A549 (cell line): Measurements from ENCODE around the gene CYB561D1. TPM values are rescaled to one million over a fixed set of nuclear protein-coding genes. Genes with fewer than 3 reads are reported as not detected.

Source experiments
- ATAC-seq, 2 experiments: fragments of 200-7000 bp in 1 of 2; fragments of >200 bp in 1 of 2; cut with Nextera tagmentation in 1 of 2; cut with Tn5 transposase in 1 of 2; 3 replicates each; pipeline versions ENCODE4 v1.8.0 to v1.9.1; 2018 to 2020; ENCODE audit warnings: mild to moderate bottlenecking in 1 of 2, moderate library complexity in 1 of 2
- CTCF ChIA-PET: fragments of 300-600 bp; sonication (Branson Sonifier 250); formaldehyde crosslinking; extraction: SDS; loops from one replicate; lab custom pipeline; 2021; ENCODE audit warnings: antibody characterized with exemption, inconsistent platforms; lab: Yijun Ruan, JAX
- POLR2A ChIA-PET: fragments of 350-600 bp; formaldehyde crosslinking; extraction: SDS; loops from one replicate; lab custom pipeline; 2021; ENCODE audit warnings: antibody characterized with exemption, inconsistent platforms; lab: Yijun Ruan, JAX
- DNase-seq, 2 experiments: peaks; one replicate each; pipeline versions ENCODE4 v3.0.0 to v3.0.0-alpha.2; 2011 to 2016; ENCODE audit warnings: low read depth in 1 of 2, low spot score in 1 of 2
- FAIRE-seq: peaks from 2 replicates; lab custom pipeline; 2011; peaks lifted over from hg19 to GRCh38; lab: Jason Lieb, UNC
- H3K27ac ChIP-seq, 2 experiments: fragments of >200 bp; sonication (Bioruptor Twin); formaldehyde crosslinking; 3 replicates each; pipeline ENCODE4 v1.5.1; 2016 to 2017
- H3K4me1 ChIP-seq: fragments of >200 bp; sonication (Bioruptor Twin); formaldehyde crosslinking; 3 replicates; pipeline ENCODE4 v1.6.1; 2016
- H3K4me2 ChIP-seq: fragments of >200 bp; sonication (Bioruptor Twin); formaldehyde crosslinking; 3 replicates; pipeline ENCODE4 v1.6.1; 2016
- H3K4me3 ChIP-seq: fragments of >200 bp; sonication (Bioruptor Twin); formaldehyde crosslinking; 3 replicates; pipeline ENCODE4 v1.5.1; 2016
- H3K9me3 ChIP-seq: fragments of >200 bp; sonication (Bioruptor Twin); formaldehyde crosslinking; 3 replicates; pipeline ENCODE4 v1.6.1; 2016
- ATOH8 ChIP-seq: fragments of 250-450 bp; sonication (Bioruptor Pico); IDR thresholded peaks from 2 replicates; pipeline ENCODE4 v1.5.0; 2020; ENCODE audit warnings: low read depth, mild to moderate bottlenecking, moderate library complexity
- EHF ChIP-seq: fragments of 250-450 bp; sonication (Bioruptor Pico); IDR thresholded peaks from 2 replicates; pipeline ENCODE4 v1.5.0; 2020; ENCODE audit warnings: mild to moderate bottlenecking
- HDAC2 ChIP-seq: fragments of 200-600 bp; sonication (generic); IDR thresholded peaks from 2 replicates; pipeline ENCODE4 v1.6.1; 2016
- HOXB13 ChIP-seq: fragments of 250-450 bp; sonication (Bioruptor Pico); IDR thresholded peaks from 2 replicates; pipeline ENCODE4 v1.5.0; 2020; ENCODE audit warnings: low read depth, mild to moderate bottlenecking, moderate library complexity
- HOXB5 ChIP-seq: fragments of 250-450 bp; sonication (Bioruptor Pico); IDR thresholded peaks from 2 replicates; pipeline ENCODE4 v1.5.0; 2020; ENCODE audit warnings: mild to moderate bottlenecking, moderate library complexity
- JUNB ChIP-seq: fragments of >200 bp; sonication (Bioruptor Twin); formaldehyde crosslinking; IDR thresholded peaks from 2 replicates; pipeline ENCODE4 v1.6.1; 2016
- RAD21 ChIP-seq, 2 experiments: fragments of >200 bp in 1 of 2; sonication (Bioruptor Twin) in 1 of 2; formaldehyde crosslinking in 1 of 2; IDR thresholded peaks in 1 of 2; conservative IDR thresholded peaks in 1 of 2; 2 replicates in 1 of 2; 3 replicates in 1 of 2; pipeline ENCODE4 v1.6.1; 2012 to 2018; ENCODE audit warnings: inconsistent platforms in 1 of 2
- RCOR1 ChIP-seq: fragments of 150-350 bp; IDR thresholded peaks from 2 replicates; pipeline ENCODE4 v1.6.1; 2014; ENCODE audit warnings: antibody characterized with exemption, low read length, low read depth
- SMC3 ChIP-seq: fragments of >200 bp; sonication (Bioruptor Twin); formaldehyde crosslinking; IDR thresholded peaks from 3 replicates; pipeline ENCODE4 v1.6.1; 2018; ENCODE audit warnings: inconsistent platforms
- TFCP2L1 ChIP-seq: fragments of 250-450 bp; sonication (Bioruptor Pico); IDR thresholded peaks from 2 replicates; pipeline ENCODE4 v1.5.0; 2021; ENCODE audit warnings: mild to moderate bottlenecking
- TP53 ChIP-seq: fragments of 250-450 bp; sonication (Bioruptor Pico); IDR thresholded peaks from 2 replicates; pipeline ENCODE4 v1.5.0; 2021; ENCODE audit warnings: mild to moderate bottlenecking, moderate library complexity
- ZNF302 ChIP-seq: fragments of 250-450 bp; sonication (Bioruptor Pico); IDR thresholded peaks from 2 replicates; pipeline ENCODE4 v1.9.0; 2021; ENCODE audit warnings: inconsistent platforms, mild to moderate bottlenecking, moderate library complexity
- WGBS: methylation state at CpG from one replicate; pipeline ENCODE4 v1.1.6; 2017; ENCODE audit errors: missing lambda C conversion rate; 5-methylcytosine and 5-hydroxymethylcytosine counted together
- polyA plus RNA-seq, 4 experiments: library from polyadenylated mRNA; depleted of rRNA in 3 of 4; stranded (reverse); fragments of >200 nt; fragmentation: RNase III in 1 of 4; extraction: RNeasy Plus Mini Kit Qiagen cat#74134 plus additional on column Dnase treatment in 1 of 4; gene quantifications; 2 replicates in 3 of 4; 3 replicates in 1 of 4; pipeline ENCODE4 v1.2.3, GENCODE V29; 2011 to 2017
- TF ChIP-seq, protein P1 (sequence below): fragments of >200 bp; sonication (Bioruptor Twin); formaldehyde crosslinking; IDR thresholded peaks from 2 replicates; pipeline ENCODE4 v1.6.1; 2016
- TF ChIP-seq, protein P2 (sequence below): fragments of 150-350 bp; IDR thresholded peaks from 2 replicates; pipeline ENCODE4 v1.6.1; 2014; ENCODE audit warnings: low read depth, mild to moderate bottlenecking, low read length

The CYB561D1 gene
- polyA plus RNA-seq, 2 of the 4 experiments (the other 2 are of a cell fraction) = 4.0 to 5.2 TPM

DNA sequence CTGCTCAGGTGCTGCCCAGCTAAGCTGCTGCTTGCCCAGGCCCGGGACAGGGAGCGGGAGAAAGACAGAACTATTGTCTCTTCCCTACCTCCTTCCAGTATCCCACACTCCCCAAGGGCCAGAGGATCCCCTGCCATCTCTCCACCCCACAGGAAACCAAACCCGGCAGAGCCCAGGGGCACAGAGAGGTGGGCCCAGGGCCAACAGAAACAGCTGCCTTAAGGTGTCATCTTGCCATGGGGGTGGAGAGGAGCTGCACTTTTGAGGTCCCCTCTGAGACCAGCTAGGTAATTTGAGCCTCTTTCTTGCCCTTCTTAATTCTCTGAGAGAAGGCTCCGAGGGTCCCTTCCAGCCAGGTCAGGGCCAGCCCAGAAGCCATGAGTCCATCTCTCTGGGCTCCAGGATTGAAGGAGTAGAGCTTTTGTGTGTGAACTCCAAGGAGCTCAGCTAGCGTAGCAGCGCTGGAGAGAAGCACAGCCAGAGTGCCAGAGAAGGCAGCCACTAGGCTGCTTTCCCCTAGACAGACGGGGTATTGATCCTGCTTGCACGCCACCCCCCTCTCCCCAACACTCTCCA lies 36.1 kb downstream of the CYB561D1 start:
- ChIA-PET CTCF (interaction anchor here (0.7 to 21.4 kb wide), 5 partner anchors 12 to 1321 kb away, joined by 3 to 749 read pairs (median 143); partner anchors contain the start of genes AMIGO1, ATXN7L2, CYB561D1 and GPR61), POLR2A (interaction anchor here (0.9 kb wide), 1 partner anchor 46 kb away, joined by 3 read pairs; the partner anchor contains the start of gene ATXN7L2)
- H3K4me3 ChIP-seq = no peak overlapping the region
- TF ChIP-seq ATOH8 (CRISPR knock-in tag) (no peak), ZNF302 (no peak)
- H3K4me1 ChIP-seq = peaks cover 4% of the 10 kb centered on the region; the same call in 2 of the 3 replicates
- DNase-seq = no peak
- H3K9me3 ChIP-seq = no peaks in the 10 kb centered on the region
- no peak for FAIRE-seq
- H3K27ac ChIP-seq = no peak overlapping the region
- no peak overlapping the region for H3K4me2 ChIP-seq
- no peak for ATAC-seq
- WGBS = 66% methylated on average over 8 of the region's 8 CpGs

GRCh38 chr1:109530457-109531087 lies 36.7 kb downstream of the CYB561D1 start:
- no peak for ATAC-seq
- Histone ChIP-seq H3K4me2 (no peak overlapping the region), H3K27ac (no peak overlapping the region), H3K9me3 (no peaks in the 10 kb centered on the region), H3K4me1 (peaks cover 4% of the 10 kb centered on the region; the same call in 2 of the 3 replicates), H3K4me3 (no peak overlapping the region)
- 72% methylated on average over 11 of the region's 13 CpGs for WGBS
- CTCF ChIA-PET = interaction anchor here (1.7 to 21.4 kb wide), 4 partner anchors 12 to 132 kb away, joined by 6 to 749 read pairs (median 188); partner anchors contain the start of genes AMIGO1, ATXN7L2, CYB561D1 and GPR61
- no peak for FAIRE-seq
- POLR2A ChIA-PET = interaction anchor here (0.9 kb wide), 1 partner anchor 47 kb away, joined by 3 read pairs; the partner anchor contains the start of gene ATXN7L2
- TF ChIP-seq TP53 (CRISPR knock-in tag) (no peak), JUNB (no peak), HDAC2 (no peak), RAD21 (conservative IDR thresholded peaks at IDR 0.05 in 1 of 2, IDR thresholded peaks at IDR 0.05 in 1 of 2) (no peak), TFCP2L1 (CRISPR knock-in tag) (no peak), HOXB13 (CRISPR knock-in tag) (no peak)
- TF ChIP-seq, protein P1, sequence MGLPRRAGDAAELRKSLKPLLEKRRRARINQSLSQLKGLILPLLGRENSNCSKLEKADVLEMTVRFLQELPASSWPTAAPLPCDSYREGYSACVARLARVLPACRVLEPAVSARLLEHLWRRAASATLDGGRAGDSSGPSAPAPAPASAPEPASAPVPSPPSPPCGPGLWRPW = no peak
- DNase-seq = no peak

- 64% methylated on average over 4 of the region's 4 CpGs for WGBS
- TF ChIP-seq, protein P2, sequence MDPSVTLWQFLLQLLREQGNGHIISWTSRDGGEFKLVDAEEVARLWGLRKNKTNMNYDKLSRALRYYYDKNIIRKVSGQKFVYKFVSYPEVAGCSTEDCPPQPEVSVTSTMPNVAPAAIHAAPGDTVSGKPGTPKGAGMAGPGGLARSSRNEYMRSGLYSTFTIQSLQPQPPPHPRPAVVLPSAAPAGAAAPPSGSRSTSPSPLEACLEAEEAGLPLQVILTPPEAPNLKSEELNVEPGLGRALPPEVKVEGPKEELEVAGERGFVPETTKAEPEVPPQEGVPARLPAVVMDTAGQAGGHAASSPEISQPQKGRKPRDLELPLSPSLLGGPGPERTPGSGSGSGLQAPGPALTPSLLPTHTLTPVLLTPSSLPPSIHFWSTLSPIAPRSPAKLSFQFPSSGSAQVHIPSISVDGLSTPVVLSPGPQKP = no peak
- TF ChIP-seq SMC3 (no peak), RAD21 (conservative IDR thresholded peaks at IDR 0.05 in 1 of 2, IDR thresholded peaks at IDR 0.05 in 1 of 2) (no peak)
- no peak for FAIRE-seq
- Histone ChIP-seq H3K9me3 (no peaks in the 10 kb centered on the region), H3K4me3 (no peak overlapping the region), H3K4me2 (no peak overlapping the region), H3K4me1 (peaks cover 4% of the 10 kb centered on the region; the same call in 2 of the 3 replicates), H3K27ac (no peak overlapping the region)
- POLR2A ChIA-PET = no interaction called here
- CTCF ChIA-PET = interaction anchor here (0.6 to 21.4 kb wide), 33 partner anchors 8 to 820 kb away, joined by 3 to 749 read pairs (median 6); partner anchors contain the start of genes AMIGO1, ATXN7L2, CYB561D1 and GNAI3
- no peak for ATAC-seq
- DNase-seq = no peak
Observed at GRCh38 chr1:109531380-109531779, 37.5 kb downstream of the CYB561D1 start.

GRCh38 chr1:109531826-109532364 lies 38.0 kb downstream of the CYB561D1 start:
- H3K27ac ChIP-seq = no peak overlapping the region
- H3K4me3 ChIP-seq = no peak overlapping the region
- CTCF ChIA-PET = interaction anchor here (0.6 to 21.4 kb wide), 52 partner anchors 9 to 820 kb away, joined by 3 to 749 read pairs (median 4); partner anchors contain the start of genes AMIGO1, ATXN7L2, CYB561D1 and EPS8L3
- peak overlapping the region; percentile 63 for H3K4me2 ChIP-seq
- ATAC-seq = peak in 1 of 2 experiments; percentile 31; a peak in 2 of 6 replicates
- no peak for FAIRE-seq
- WGBS = 45% methylated on average over 10 of the region's 16 CpGs
- POLR2A ChIA-PET = no interaction called here
- TF ChIP-seq, protein P2 = no peak
- TF ChIP-seq EHF (CRISPR knock-in tag) = no peak
- TF ChIP-seq HOXB5 (CRISPR knock-in tag) = no peak
- TF ChIP-seq RCOR1 = no peak
- H3K9me3 ChIP-seq = no peaks in the 10 kb centered on the region
- DNase-seq = no peak
- peaks cover 4% of the 10 kb centered on the region; the same call in 2 of the 3 replicates for H3K4me1 ChIP-seq
